ENCODE measurements around the gene HDAC7. TPM values are rescaled to one million over a fixed set of nuclear protein-coding genes. Genes with fewer than 3 reads are reported as not detected.

HDAC7 gene
- total RNA-seq, 1 donor from 2014 or later = 126 TPM

GRCh38 chr12:47824635-47825034, 4.9 kb upstream of the HDAC7 start:
- CTCF ChIA-PET = interaction anchor here (0.8 to 1.2 kb wide), 4 partner anchors 13 to 46 kb away, joined by 3 to 5 read pairs (median 4); no protein-coding TSS in a partner anchor
- H3K27ac Mint-ChIP-seq = no peak overlapping the region
- intact Hi-C loops (cut with micrococcal nuclease) = no loop called here
- ATAC-seq (ENCODE audit: low read depth) (no peak), DNase-seq (no peak)
- H3K4me3 Mint-ChIP-seq = no peak overlapping the region
- peaks cover 2% of the 10 kb centered on the region for H3K36me3 Mint-ChIP-seq (ENCODE audit: low read depth)
- H3K4me1 Mint-ChIP-seq = peaks cover 41% of the 10 kb centered on the region
- no peaks in the 10 kb centered on the region for H3K9me3 Mint-ChIP-seq
- POLR2A ChIA-PET = interaction anchor here (1.9 kb wide), 1 partner anchor 11 kb away, joined by 16 read pairs; no protein-coding TSS in a partner anchor
- H3K27me3 Mint-ChIP-seq = no peaks in the 10 kb centered on the region
- no peak for TF ChIP-seq CTCF (IDR thresholded peaks at IDR 0.05)

GRCh38 chr12:47824198-47824597, 4.5 kb upstream of the HDAC7 start:
- no peaks in the 10 kb centered on the region for H3K27me3 Mint-ChIP-seq
- H3K36me3 Mint-ChIP-seq (ENCODE audit: low read depth) = peaks cover 2% of the 10 kb centered on the region
- H3K4me1 Mint-ChIP-seq = peaks cover 41% of the 10 kb centered on the region
- intact Hi-C loops (cut with micrococcal nuclease) = no loop called here
- no peak for TF ChIP-seq CTCF (IDR thresholded peaks at IDR 0.05)
- POLR2A ChIA-PET = interaction anchor here (1.9 kb wide), 1 partner anchor 11 kb away, joined by 16 read pairs; no protein-coding TSS in a partner anchor
- no peaks in the 10 kb centered on the region for H3K9me3 Mint-ChIP-seq
- peak overlapping the region; percentile 27 for H3K27ac Mint-ChIP-seq
- CTCF ChIA-PET = interaction anchor here (0.8 to 1.2 kb wide), 4 partner anchors 14 to 46 kb away, joined by 3 to 5 read pairs (median 4); no protein-coding TSS in a partner anchor
- no peak overlapping the region for H3K4me3 Mint-ChIP-seq
- ATAC-seq (ENCODE audit: low read depth) = no peak
- DNase-seq = no peak

GRCh38 chr12:47823422-47824086, 3.9 kb upstream of the HDAC7 start:
- POLR2A ChIA-PET = interaction anchor here (1.9 to 19.6 kb wide), 3 partner anchors 10 to 13 kb away, joined by 16 to 573 read pairs (median 103); no protein-coding TSS in a partner anchor
- CTCF ChIA-PET = interaction anchor here (0.9 to 1.2 kb wide), 2 partner anchors 14 to 45 kb away, joined by 4 to 5 read pairs; no protein-coding TSS in a partner anchor
- no peak for TF ChIP-seq CTCF (IDR thresholded peaks at IDR 0.05)
- Mint-ChIP-seq H3K27ac (no peak overlapping the region), H3K4me1 (peaks cover 46% of the 10 kb centered on the region), H3K27me3 (no peaks in the 10 kb centered on the region), H3K9me3 (no peaks in the 10 kb centered on the region), H3K4me3 (no peak overlapping the region), H3K36me3 (ENCODE audit: low read depth) (peaks cover 4% of the 10 kb centered on the region)
- ATAC-seq (ENCODE audit: low read depth) (no peak), DNase-seq (no peak)
- intact Hi-C loops (cut with micrococcal nuclease) = no loop called here

- no peak for ATAC-seq (ENCODE audit: low read depth)
- Mint-ChIP-seq H3K4me1 (peaks cover 49% of the 10 kb centered on the region), H3K9me3 (no peaks in the 10 kb centered on the region), H3K36me3 (ENCODE audit: low read depth) (peaks cover 9% of the 10 kb centered on the region), H3K27ac (no peak overlapping the region), H3K4me3 (no peak overlapping the region), H3K27me3 (no peaks in the 10 kb centered on the region)
- POLR2A ChIA-PET = interaction anchor here (7.1 to 19.6 kb wide), 2 partner anchors 11 to 12 kb away, joined by 103 to 573 read pairs; no protein-coding TSS in a partner anchor
- CTCF ChIA-PET = interaction anchor here (1.4 kb wide), 1 partner anchor 10 kb away, joined by 6 read pairs; no protein-coding TSS in a partner anchor
- no peak for TF ChIP-seq CTCF (IDR thresholded peaks at IDR 0.05)
- intact Hi-C loops (cut with micrococcal nuclease) = no loop called here
- no peak for DNase-seq
These were observed 3.2 kb upstream of the HDAC7 start for GRCh38 chr12:47822863-47823262.

- ChIA-PET CTCF (interaction anchor here (1.4 kb wide), 1 partner anchor 9 kb away, joined by 6 read pairs; no protein-coding TSS in a partner anchor), POLR2A (interaction anchor here (1.2 to 19.6 kb wide), 3 partner anchors 12 to 20 kb away, joined by 5 to 573 read pairs (median 103); no protein-coding TSS in a partner anchor)
- ATAC-seq (ENCODE audit: low read depth) (no peak), DNase-seq (no peak)
- H3K9me3 Mint-ChIP-seq = no peaks in the 10 kb centered on the region
- H3K27ac Mint-ChIP-seq = no peak overlapping the region
- intact Hi-C loops (cut with micrococcal nuclease) = no loop called here
- H3K4me3 Mint-ChIP-seq = no peak overlapping the region
- H3K27me3 Mint-ChIP-seq = no peaks in the 10 kb centered on the region
- peaks cover 54% of the 10 kb centered on the region for H3K4me1 Mint-ChIP-seq
- TF ChIP-seq CTCF (IDR thresholded peaks at IDR 0.05) = no peak
- peaks cover 9% of the 10 kb centered on the region for H3K36me3 Mint-ChIP-seq (ENCODE audit: low read depth)
These were observed 2.7 kb upstream of the HDAC7 start for GRCh38 chr12:47822401-47822800.

All from activated B cell treated with CpG ODN at 0.5 μM for 24 hours (primary cell).